IPS-18a (cell line): ENCODE data around the gene PDHA1.

Experiments
- H3K27ac ChIP-seq: one replicate; pipeline ENCODE4 v1.5.1; 2013; ENCODE audit warnings: low read length
- H3K27me3 ChIP-seq: one replicate; pipeline ENCODE4 v1.6.1; 2013; ENCODE audit warnings: mild to moderate bottlenecking, low read length; ENCODE audit not compliant: control insufficient read depth, insufficient read depth
- H3K36me3 ChIP-seq: one replicate; pipeline ENCODE4 v1.6.1; 2013; ENCODE audit warnings: low read depth, low read length; ENCODE audit not compliant: control insufficient read depth
- H3K4me1 ChIP-seq: one replicate; pipeline ENCODE4 v1.6.1; 2013; ENCODE audit warnings: low read depth, low read length; ENCODE audit not compliant: control insufficient read depth
- H3K4me3 ChIP-seq: one replicate; pipeline ENCODE4 v1.5.1; 2013; ENCODE audit warnings: low read length
- H3K9ac ChIP-seq: one replicate; pipeline ENCODE4 v1.6.1; 2013; ENCODE audit warnings: mild to moderate bottlenecking, low read length, moderate library complexity
- H3K9me3 ChIP-seq: one replicate; pipeline ENCODE4 v1.6.1; 2013; ENCODE audit warnings: low read depth, low read length; ENCODE audit not compliant: control insufficient read depth

PDHA1 gene

DNA sequence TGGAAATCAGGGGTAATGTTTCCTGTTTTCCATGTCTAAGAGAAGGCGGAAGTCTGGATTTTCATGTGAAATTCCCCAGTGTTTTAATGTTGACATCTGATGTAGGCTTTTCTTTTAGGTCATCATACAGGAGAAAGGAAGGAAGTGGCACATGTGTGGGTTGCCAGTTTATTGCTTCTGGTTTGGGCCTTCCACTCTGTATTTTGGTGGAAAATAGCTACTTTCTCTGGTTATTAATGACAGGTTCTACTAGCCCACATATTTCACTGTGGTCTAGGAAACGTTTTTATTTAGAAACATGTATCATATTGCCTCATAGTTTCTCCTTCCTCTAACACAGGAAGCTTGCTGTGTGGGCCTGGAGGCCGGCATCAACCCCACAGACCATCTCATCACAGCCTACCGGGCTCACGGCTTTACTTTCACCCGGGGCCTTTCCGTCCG is 7.2 kb downstream of the PDHA1 start:
- Histone ChIP-seq H3K9me3 (peaks cover 10% of the 10 kb centered on the region), H3K27me3 (no peaks in the 10 kb centered on the region), H3K9ac (no peak overlapping the region), H3K4me3 (no peak overlapping the region), H3K4me1 (no peaks in the 10 kb centered on the region), H3K27ac (no peak overlapping the region), H3K36me3 (peaks cover 35% of the 10 kb centered on the region)

- Histone ChIP-seq H3K27me3 (no peaks in the 10 kb centered on the region), H3K9ac (no peak overlapping the region), H3K9me3 (peaks cover 7% of the 10 kb centered on the region), H3K4me3 (no peak overlapping the region), H3K27ac (no peak overlapping the region), H3K36me3 (peaks cover 56% of the 10 kb centered on the region), H3K4me1 (no peaks in the 10 kb centered on the region)
Measured at GRCh38 chrX:19354625-19355024, 10.9 kb downstream of the PDHA1 start.

- Histone ChIP-seq H3K9me3 (peaks cover 16% of the 10 kb centered on the region), H3K36me3 (peaks cover 46% of the 10 kb centered on the region)
Measured at GRCh38 chrX:19358521-19358920, 14.8 kb downstream of the PDHA1 start.

GRCh38 chrX:19360903-19361302 is 17.2 kb downstream of the PDHA1 start:
- H3K27me3 ChIP-seq = no peaks in the 10 kb centered on the region
- H3K9me3 ChIP-seq = peaks cover 24% of the 10 kb centered on the region
- H3K4me1 ChIP-seq = no peaks in the 10 kb centered on the region
- H3K36me3 ChIP-seq = peaks cover 32% of the 10 kb centered on the region
- H3K27ac ChIP-seq = no peak overlapping the region
- H3K9ac ChIP-seq = no peak overlapping the region
- H3K4me3 ChIP-seq = no peak overlapping the region

More at GRCh38 chrX:19358521-19358920, 14.8 kb downstream of the PDHA1 start:
- no peaks in the 10 kb centered on the region for H3K4me1 ChIP-seq
- H3K27ac ChIP-seq = no peak overlapping the region
- no peak overlapping the region for H3K4me3 ChIP-seq
- H3K27me3 ChIP-seq = no peaks in the 10 kb centered on the region
- H3K9ac ChIP-seq = no peak overlapping the region

DNA sequence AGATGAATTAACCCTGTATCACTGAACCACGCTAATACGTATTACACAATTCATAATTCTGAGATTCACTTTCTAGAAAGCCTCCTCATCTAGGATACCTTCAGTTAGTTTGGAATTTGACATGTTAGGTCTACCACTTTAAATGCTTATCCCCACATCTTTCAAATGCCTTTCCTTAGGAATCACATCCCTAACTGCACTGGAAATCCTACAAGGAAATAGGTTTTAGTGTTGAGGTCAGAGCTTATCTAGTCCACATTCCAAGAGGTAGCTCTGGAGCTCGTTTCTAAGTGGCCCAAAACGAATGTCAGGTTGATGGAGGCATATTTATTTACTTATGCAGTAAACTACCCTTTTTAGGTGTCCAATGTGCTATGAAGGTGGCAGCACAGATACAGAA is 18.0 kb downstream of the PDHA1 start:
- no peak overlapping the region for H3K9ac ChIP-seq
- H3K36me3 ChIP-seq = peaks cover 31% of the 10 kb centered on the region
- no peaks in the 10 kb centered on the region for H3K4me1 ChIP-seq
- H3K4me3 ChIP-seq = no peak overlapping the region
- H3K9me3 ChIP-seq = peaks cover 24% of the 10 kb centered on the region
- H3K27me3 ChIP-seq = no peaks in the 10 kb centered on the region
- no peak overlapping the region for H3K27ac ChIP-seq

- Histone ChIP-seq H3K27me3 (no peaks in the 10 kb centered on the region), H3K9ac (no peak overlapping the region), H3K9me3 (peaks cover 16% of the 10 kb centered on the region), H3K27ac (no peak overlapping the region), H3K4me3 (no peak overlapping the region), H3K4me1 (no peaks in the 10 kb centered on the region), H3K36me3 (no peaks in the 10 kb centered on the region)
Measured at GRCh38 chrX:19368576-19368975, 24.8 kb downstream of the PDHA1 start.

GRCh38 chrX:19370061-19370460 is 26.3 kb downstream of the PDHA1 start:
- Histone ChIP-seq H3K4me3 (no peak overlapping the region), H3K4me1 (no peaks in the 10 kb centered on the region), H3K27ac (no peak overlapping the region), H3K9me3 (peaks cover 18% of the 10 kb centered on the region), H3K27me3 (peaks cover 11% of the 10 kb centered on the region), H3K36me3 (no peaks in the 10 kb centered on the region), H3K9ac (no peak overlapping the region)

DNA sequence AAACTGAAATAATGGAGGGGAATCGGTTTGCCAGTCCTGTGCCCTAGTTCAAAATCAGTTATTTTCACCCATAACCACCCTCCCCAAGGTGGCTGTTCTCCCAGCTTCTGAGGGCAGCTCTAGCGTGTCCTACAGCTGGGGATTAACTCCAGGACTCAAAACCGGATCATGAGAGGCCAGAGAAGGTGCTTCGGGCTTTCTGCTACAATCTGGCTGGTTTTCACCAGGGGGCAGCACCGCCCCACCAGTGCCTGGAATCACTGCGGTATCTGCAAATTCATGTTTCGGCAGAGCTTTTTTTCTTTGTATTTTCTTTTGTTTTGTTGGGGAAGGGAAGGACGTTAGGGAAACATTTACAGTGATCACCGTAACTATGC is 28.4 kb downstream of the PDHA1 start:
- H3K9me3 ChIP-seq = peaks cover 11% of the 10 kb centered on the region
- no peaks in the 10 kb centered on the region for H3K36me3 ChIP-seq
- H3K4me3 ChIP-seq = peak overlapping the region; percentile 63
- H3K9ac ChIP-seq = no peak overlapping the region
- H3K27me3 ChIP-seq = peaks cover 11% of the 10 kb centered on the region
- no peaks in the 10 kb centered on the region for H3K4me1 ChIP-seq
- H3K27ac ChIP-seq = no peak overlapping the region

DNA sequence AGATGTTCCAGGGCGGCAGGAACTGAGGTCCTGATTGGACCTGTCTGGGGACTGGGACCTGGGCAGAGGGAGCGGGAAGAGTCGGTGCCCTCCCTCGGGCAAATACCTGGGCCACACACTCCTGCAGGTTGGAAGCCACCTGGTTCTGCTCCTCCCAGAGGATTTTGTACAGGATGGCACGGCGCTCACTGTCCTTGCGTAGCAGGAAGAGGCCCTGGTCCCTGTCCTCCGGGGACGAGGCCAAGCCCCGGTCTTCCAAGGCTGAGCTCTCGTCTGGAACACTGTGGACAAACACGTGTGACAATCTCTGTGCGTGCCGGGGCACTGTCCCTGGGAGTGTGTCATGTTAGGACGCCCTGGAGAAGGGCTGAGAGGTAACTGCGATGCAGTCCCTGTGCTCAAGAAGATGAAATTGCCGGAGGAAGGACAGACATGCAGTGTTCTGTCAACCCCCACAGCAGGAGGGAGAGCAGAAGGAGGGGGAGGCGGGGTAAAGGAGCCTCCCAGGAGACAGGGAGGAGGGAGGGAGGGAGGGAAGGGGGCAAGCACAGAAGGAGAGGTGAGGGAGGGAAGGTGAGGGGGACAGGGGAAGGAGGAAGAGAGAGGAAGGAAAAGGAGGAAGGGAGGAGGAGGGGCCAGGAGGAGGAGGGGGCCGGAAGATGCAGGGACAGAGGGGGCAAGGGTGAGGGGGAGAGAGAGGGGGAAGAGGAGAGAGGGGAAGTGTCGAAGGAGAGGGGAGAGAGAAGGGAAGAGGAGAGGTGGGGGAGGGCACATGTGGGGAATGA is 29.0 kb downstream of the PDHA1 start:
- Histone ChIP-seq H3K27me3 (peaks cover 11% of the 10 kb centered on the region), H3K4me1 (no peaks in the 10 kb centered on the region), H3K9ac (no peak overlapping the region), H3K9me3 (peaks cover 9% of the 10 kb centered on the region), H3K27ac (no peak overlapping the region), H3K4me3 (peak overlapping the region; percentile 63), H3K36me3 (no peaks in the 10 kb centered on the region)

DNA sequence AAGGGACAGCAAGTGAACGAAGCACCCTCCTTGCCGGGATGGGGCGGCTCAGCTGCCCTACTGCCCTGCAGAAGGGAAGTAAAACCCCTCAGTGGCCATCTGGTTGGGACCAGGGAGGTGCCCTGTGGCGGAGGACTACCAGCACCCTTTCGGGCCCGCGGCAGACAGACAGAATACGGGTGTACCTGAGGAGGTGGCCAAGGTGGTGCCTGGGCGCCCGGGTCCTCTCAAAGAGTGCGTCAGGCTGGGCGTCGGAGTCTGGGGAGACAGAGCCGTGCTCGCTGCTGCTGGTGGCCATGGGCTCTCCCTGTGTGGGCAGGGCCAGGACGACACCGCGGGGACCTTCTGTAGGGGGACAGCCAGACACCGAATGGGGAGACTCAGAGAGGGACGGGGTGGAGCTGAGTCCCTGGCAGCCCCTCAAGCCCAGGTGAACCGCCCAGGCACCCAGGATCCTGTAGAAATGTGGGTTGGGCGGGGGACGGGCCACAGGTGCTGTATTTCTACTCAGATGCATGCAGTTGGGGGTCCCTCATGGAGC is 29.7 kb downstream of the PDHA1 start:
- peaks cover 7% of the 10 kb centered on the region for H3K9me3 ChIP-seq
- H3K4me3 ChIP-seq = peak overlapping the region; percentile 63
- H3K27ac ChIP-seq = no peak overlapping the region
- H3K27me3 ChIP-seq = peaks cover 11% of the 10 kb centered on the region
- no peaks in the 10 kb centered on the region for H3K36me3 ChIP-seq
- no peak overlapping the region for H3K9ac ChIP-seq
- no peaks in the 10 kb centered on the region for H3K4me1 ChIP-seq

- peaks cover 11% of the 10 kb centered on the region for H3K27me3 ChIP-seq
Measured at GRCh38 chrX:19375546-19375945, 31.8 kb downstream of the PDHA1 start.

GRCh38 chrX:19377799-19378198 is 34.1 kb downstream of the PDHA1 start:
- Histone ChIP-seq H3K9me3 (peaks cover 8% of the 10 kb centered on the region), H3K36me3 (no peaks in the 10 kb centered on the region), H3K4me1 (no peaks in the 10 kb centered on the region), H3K27ac (no peak overlapping the region), H3K27me3 (peaks cover 11% of the 10 kb centered on the region), H3K4me3 (no peak overlapping the region), H3K9ac (no peak overlapping the region)

More at GRCh38 chrX:19375546-19375945, 31.8 kb downstream of the PDHA1 start:
- H3K9ac ChIP-seq = no peak overlapping the region
- H3K4me1 ChIP-seq = no peaks in the 10 kb centered on the region
- H3K4me3 ChIP-seq = no peak overlapping the region
- H3K27ac ChIP-seq = no peak overlapping the region
- H3K36me3 ChIP-seq = no peaks in the 10 kb centered on the region
- H3K9me3 ChIP-seq = peaks cover 5% of the 10 kb centered on the region
